Measurements from ENCODE around the gene SUFU. TPM values are rescaled to one million over a fixed set of nuclear protein-coding genes. Genes with fewer than 3 reads are reported as not detected.

The SUFU gene
- total RNA-seq, 1 donor from 2014 or later: 16.9 TPM

DNA sequence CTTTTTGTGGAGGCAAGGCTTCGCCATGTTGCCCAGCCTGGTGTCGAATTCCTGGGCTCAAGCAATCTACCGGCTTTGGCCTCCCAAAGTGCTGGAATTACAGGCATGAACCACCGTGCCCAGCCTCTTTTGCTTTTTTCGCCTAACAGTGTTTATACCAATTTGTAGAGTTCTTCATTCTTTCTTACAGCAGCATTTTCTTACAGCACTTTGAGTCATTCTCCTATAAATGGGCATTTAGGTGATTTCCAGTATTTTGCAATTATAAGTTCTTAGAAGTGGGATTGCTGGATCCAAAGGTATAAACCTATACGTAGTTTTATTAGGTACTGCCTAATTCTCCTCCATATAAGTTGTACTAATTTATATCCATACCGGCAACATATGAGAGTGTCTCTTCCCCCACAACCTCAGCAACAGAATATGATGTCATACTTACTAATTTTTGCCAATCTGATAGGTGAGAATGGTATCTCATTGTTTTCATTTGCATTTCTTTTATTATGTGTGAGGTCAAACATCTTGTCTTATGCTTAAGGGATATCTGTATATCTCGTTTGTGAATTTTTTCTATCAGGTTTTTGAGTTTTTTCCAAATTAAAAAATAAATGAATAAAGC is 39.1 kb downstream of the SUFU start:
- Mint-ChIP-seq H3K27me3 (ENCODE audit: unreplicated experiment) (no peaks in the 10 kb centered on the region), H3K27ac (ENCODE audit: unreplicated experiment) (no peak overlapping the region), H3K4me3 (ENCODE audit: unreplicated experiment) (no peak overlapping the region), H3K9me3 (ENCODE audit: unreplicated experiment) (no peaks in the 10 kb centered on the region), H3K36me3 (ENCODE audit: unreplicated experiment) (no peaks in the 10 kb centered on the region), H3K4me1 (ENCODE audit: unreplicated experiment) (peaks cover 7% of the 10 kb centered on the region)
- DNase-seq (ENCODE audit: extremely low spot score, unreplicated experiment): no peak
- TF ChIP-seq, protein P1, sequence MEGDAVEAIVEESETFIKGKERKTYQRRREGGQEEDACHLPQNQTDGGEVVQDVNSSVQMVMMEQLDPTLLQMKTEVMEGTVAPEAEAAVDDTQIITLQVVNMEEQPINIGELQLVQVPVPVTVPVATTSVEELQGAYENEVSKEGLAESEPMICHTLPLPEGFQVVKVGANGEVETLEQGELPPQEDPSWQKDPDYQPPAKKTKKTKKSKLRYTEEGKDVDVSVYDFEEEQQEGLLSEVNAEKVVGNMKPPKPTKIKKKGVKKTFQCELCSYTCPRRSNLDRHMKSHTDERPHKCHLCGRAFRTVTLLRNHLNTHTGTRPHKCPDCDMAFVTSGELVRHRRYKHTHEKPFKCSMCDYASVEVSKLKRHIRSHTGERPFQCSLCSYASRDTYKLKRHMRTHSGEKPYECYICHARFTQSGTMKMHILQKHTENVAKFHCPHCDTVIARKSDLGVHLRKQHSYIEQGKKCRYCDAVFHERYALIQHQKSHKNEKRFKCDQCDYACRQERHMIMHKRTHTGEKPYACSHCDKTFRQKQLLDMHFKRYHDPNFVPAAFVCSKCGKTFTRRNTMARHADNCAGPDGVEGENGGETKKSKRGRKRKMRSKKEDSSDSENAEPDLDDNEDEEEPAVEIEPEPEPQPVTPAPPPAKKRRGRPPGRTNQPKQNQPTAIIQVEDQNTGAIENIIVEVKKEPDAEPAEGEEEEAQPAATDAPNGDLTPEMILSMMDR (IDR thresholded peaks at IDR 0.05): no peak

GRCh38 chr10:102545265-102545871 is 41.6 kb downstream of the SUFU start:
- no peak for DNase-seq (ENCODE audit: extremely low spot score, unreplicated experiment)
- Mint-ChIP-seq H3K4me1 (ENCODE audit: unreplicated experiment) (peaks cover 7% of the 10 kb centered on the region), H3K4me3 (ENCODE audit: unreplicated experiment) (no peak overlapping the region), H3K27ac (ENCODE audit: unreplicated experiment) (no peak overlapping the region), H3K36me3 (ENCODE audit: unreplicated experiment) (peaks cover 2% of the 10 kb centered on the region), H3K27me3 (ENCODE audit: unreplicated experiment) (no peaks in the 10 kb centered on the region), H3K9me3 (ENCODE audit: unreplicated experiment) (no peaks in the 10 kb centered on the region)
- TF ChIP-seq, protein P1 (IDR thresholded peaks at IDR 0.05): no peak

GRCh38 chr10:102545997-102546396 is 42.2 kb downstream of the SUFU start:
- Mint-ChIP-seq H3K36me3 (ENCODE audit: unreplicated experiment) (peaks cover 7% of the 10 kb centered on the region), H3K9me3 (ENCODE audit: unreplicated experiment) (no peaks in the 10 kb centered on the region), H3K27me3 (ENCODE audit: unreplicated experiment) (no peaks in the 10 kb centered on the region), H3K4me1 (ENCODE audit: unreplicated experiment) (peaks cover 7% of the 10 kb centered on the region), H3K27ac (ENCODE audit: unreplicated experiment) (no peak overlapping the region), H3K4me3 (ENCODE audit: unreplicated experiment) (no peak overlapping the region)
- TF ChIP-seq, protein P1 (IDR thresholded peaks at IDR 0.05): no peak
- no peak for DNase-seq (ENCODE audit: extremely low spot score, unreplicated experiment)

GRCh38 chr10:102546606-102547320 is 43.0 kb downstream of the SUFU start:
- Mint-ChIP-seq H3K9me3 (ENCODE audit: unreplicated experiment) (no peaks in the 10 kb centered on the region), H3K4me1 (ENCODE audit: unreplicated experiment) (peaks cover 7% of the 10 kb centered on the region), H3K27me3 (ENCODE audit: unreplicated experiment) (no peaks in the 10 kb centered on the region), H3K27ac (ENCODE audit: unreplicated experiment) (no peak overlapping the region), H3K4me3 (ENCODE audit: unreplicated experiment) (no peak overlapping the region), H3K36me3 (ENCODE audit: unreplicated experiment) (peaks cover 10% of the 10 kb centered on the region)
- no peak for DNase-seq (ENCODE audit: extremely low spot score, unreplicated experiment)
- TF ChIP-seq, protein P1 (IDR thresholded peaks at IDR 0.05): no peak

DNA sequence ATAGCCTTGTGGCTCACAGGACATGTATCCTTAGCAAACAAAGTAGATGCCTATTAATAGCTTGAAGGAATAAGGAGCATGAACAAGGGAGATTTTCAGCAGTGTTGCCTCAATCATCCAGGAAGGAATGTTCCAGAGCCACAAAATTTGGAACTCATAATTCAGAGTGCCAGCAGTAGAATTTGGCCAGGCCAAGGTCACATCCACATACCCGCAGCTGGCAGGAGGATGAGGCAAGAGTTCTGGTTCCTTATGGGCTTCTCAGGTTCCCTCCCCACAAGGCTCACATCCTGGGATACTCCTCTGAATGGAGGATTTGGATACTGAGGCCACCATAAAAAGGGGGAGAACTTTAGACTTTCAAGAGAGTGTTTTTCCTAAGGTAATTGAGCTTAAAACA is 45.8 kb downstream of the SUFU start:
- peaks cover 7% of the 10 kb centered on the region for H3K4me1 Mint-ChIP-seq (ENCODE audit: unreplicated experiment)
- DNase-seq (ENCODE audit: extremely low spot score, unreplicated experiment): no peak
- no peak overlapping the region for H3K4me3 Mint-ChIP-seq (ENCODE audit: unreplicated experiment)
- H3K27ac Mint-ChIP-seq (ENCODE audit: unreplicated experiment): no peak overlapping the region
- H3K9me3 Mint-ChIP-seq (ENCODE audit: unreplicated experiment): no peaks in the 10 kb centered on the region
- TF ChIP-seq, protein P1 (IDR thresholded peaks at IDR 0.05): no peak
- H3K36me3 Mint-ChIP-seq (ENCODE audit: unreplicated experiment): peaks cover 15% of the 10 kb centered on the region
- no peaks in the 10 kb centered on the region for H3K27me3 Mint-ChIP-seq (ENCODE audit: unreplicated experiment)
